Measurements from ENCODE around the gene IL1F10.

The IL1F10 gene

GRCh38 chr2:113067681-113068080 is at the start of gene IL1F10:
Gene IL1F10 (plus strand): TSS chr2:113067970. CDS start chr2:113072739, 4,769 bp downstream.
- DNase-seq (ENCODE audit: low read depth): no peak

GRCh38 chr2:113018509-113018908 is 49.3 kb upstream of the IL1F10 start:
- no peak for DNase-seq (ENCODE audit: low read depth)

- DNase-seq (ENCODE audit: low read depth): no peak
Observed at GRCh38 chr2:113021312-113021711, 46.5 kb upstream of the IL1F10 start.

GRCh38 chr2:113024764-113025163 is 43.0 kb upstream of the IL1F10 start:
- no peak for DNase-seq (ENCODE audit: low read depth)

GRCh38 chr2:113025737-113026136 is 42.0 kb upstream of the IL1F10 start:
- no peak for DNase-seq (ENCODE audit: low read depth)

GRCh38 chr2:113027691-113028090 is 40.1 kb upstream of the IL1F10 start:
- DNase-seq (ENCODE audit: low read depth): no peak

GRCh38 chr2:113028112-113028511 is 39.7 kb upstream of the IL1F10 start:
- DNase-seq (ENCODE audit: low read depth): no peak

GRCh38 chr2:113032737-113033136 is 35.0 kb upstream of the IL1F10 start:
- DNase-seq (ENCODE audit: low read depth): no peak

- DNase-seq (ENCODE audit: low read depth): no peak
Observed at GRCh38 chr2:113034016-113034415, 33.8 kb upstream of the IL1F10 start.

- DNase-seq (ENCODE audit: low read depth): no peak
Observed at GRCh38 chr2:113036763-113037162, 31.0 kb upstream of the IL1F10 start.

GRCh38 chr2:113038291-113038690 is 29.5 kb upstream of the IL1F10 start:
- no peak for DNase-seq (ENCODE audit: low read depth)

- no peak for DNase-seq (ENCODE audit: low read depth)
Observed at GRCh38 chr2:113039158-113039557, 28.6 kb upstream of the IL1F10 start.

- DNase-seq (ENCODE audit: low read depth): no peak
Observed at GRCh38 chr2:113039719-113040118, 28.1 kb upstream of the IL1F10 start.

- no peak for DNase-seq (ENCODE audit: low read depth)
Observed at GRCh38 chr2:113041871-113042270, 25.9 kb upstream of the IL1F10 start.

GRCh38 chr2:113046465-113046864 is 21.3 kb upstream of the IL1F10 start:
- no peak for DNase-seq (ENCODE audit: low read depth)

GRCh38 chr2:113050921-113051895 is 16.6 kb upstream of the IL1F10 start:
- DNase-seq (ENCODE audit: low read depth): no peak

- DNase-seq (ENCODE audit: low read depth): no peak
Observed at GRCh38 chr2:113052396-113052917, 15.3 kb upstream of the IL1F10 start, which contains the start of gene IL36B. Gene IL36B (minus strand): TSS chr2:113052867.

GRCh38 chr2:113053666-113054065 is 14.1 kb upstream of the IL1F10 start:
- DNase-seq (ENCODE audit: low read depth): no peak

GRCh38 chr2:113054066-113054465 is 13.7 kb upstream of the IL1F10 start:
- no peak for DNase-seq (ENCODE audit: low read depth)

GRCh38 chr2:113056521-113056920 is 11.2 kb upstream of the IL1F10 start:
- no peak for DNase-seq (ENCODE audit: low read depth)

- no peak for DNase-seq (ENCODE audit: low read depth)
Observed at GRCh38 chr2:113057117-113057516, 10.7 kb upstream of the IL1F10 start.

- no peak for DNase-seq (ENCODE audit: low read depth)
Observed at GRCh38 chr2:113058411-113058994, 9.3 kb upstream of the IL1F10 start.

All from amniotic epithelial cell (primary cell).